ENCODE measurements around the gene HAAO.

HAAO gene

DNA sequence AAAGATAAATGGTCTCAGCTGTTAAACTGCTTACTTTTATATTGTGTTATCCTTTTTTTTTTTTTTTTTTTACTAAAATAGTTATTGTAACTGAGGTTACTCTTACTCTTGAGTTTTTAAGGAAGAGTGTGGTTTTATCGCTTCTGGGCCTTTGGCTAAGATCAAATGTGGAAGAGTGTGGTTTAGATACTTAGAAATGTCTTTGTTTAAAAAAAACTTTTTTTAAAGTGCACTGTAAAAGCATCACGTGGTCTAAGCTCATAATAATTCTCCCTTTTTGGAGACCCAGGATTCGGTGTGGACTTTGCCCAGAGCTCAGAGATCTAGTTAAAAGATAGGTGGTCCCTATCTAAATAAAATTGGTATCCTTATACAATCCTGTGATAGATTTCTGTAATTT lies 16.6 kb downstream of the HAAO start:
- in situ Hi-C loops (cut with HindIII; ENCODE audit: low pct_ligation_motif_present, low sequenced_read_pairs) = no loop called here
- Histone ChIP-seq H3K4me3 (ENCODE audit: low read depth, low read length) (no peak overlapping the region), H3K27ac (no peak overlapping the region), H3K27me3 (replicated peaks) (no peaks in the 10 kb centered on the region), H3K36me3 (replicated peaks) (no peaks in the 10 kb centered on the region)
- TF ChIP-seq, protein P1, sequence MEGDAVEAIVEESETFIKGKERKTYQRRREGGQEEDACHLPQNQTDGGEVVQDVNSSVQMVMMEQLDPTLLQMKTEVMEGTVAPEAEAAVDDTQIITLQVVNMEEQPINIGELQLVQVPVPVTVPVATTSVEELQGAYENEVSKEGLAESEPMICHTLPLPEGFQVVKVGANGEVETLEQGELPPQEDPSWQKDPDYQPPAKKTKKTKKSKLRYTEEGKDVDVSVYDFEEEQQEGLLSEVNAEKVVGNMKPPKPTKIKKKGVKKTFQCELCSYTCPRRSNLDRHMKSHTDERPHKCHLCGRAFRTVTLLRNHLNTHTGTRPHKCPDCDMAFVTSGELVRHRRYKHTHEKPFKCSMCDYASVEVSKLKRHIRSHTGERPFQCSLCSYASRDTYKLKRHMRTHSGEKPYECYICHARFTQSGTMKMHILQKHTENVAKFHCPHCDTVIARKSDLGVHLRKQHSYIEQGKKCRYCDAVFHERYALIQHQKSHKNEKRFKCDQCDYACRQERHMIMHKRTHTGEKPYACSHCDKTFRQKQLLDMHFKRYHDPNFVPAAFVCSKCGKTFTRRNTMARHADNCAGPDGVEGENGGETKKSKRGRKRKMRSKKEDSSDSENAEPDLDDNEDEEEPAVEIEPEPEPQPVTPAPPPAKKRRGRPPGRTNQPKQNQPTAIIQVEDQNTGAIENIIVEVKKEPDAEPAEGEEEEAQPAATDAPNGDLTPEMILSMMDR (IDR thresholded peaks at IDR 0.05; ENCODE audit: low read depth, low read length, missing control alignments) = no peak
- DNase-seq = no peak

DNA sequence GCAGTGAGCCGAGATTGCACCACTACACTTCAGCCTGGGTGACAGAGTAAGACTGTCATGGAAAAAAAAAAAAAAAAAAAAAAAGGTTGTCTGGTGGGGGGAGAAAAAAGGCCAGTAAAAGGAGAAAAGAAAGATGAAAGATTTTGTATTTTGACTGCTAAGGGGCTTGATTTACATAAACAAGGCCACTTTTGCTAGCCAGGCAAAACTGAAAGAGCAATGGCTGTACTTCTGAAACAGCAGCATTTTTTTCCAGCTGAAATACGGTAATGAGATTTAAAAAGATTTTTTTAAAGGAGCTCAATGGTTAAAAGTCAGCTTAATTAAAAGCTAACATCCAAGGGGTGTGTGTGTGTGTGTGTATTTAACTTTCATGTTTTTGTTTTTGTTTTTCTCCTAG lies 17.2 kb downstream of the HAAO start:
- DNase-seq = no peak
- in situ Hi-C loops (cut with HindIII; ENCODE audit: low pct_ligation_motif_present, low sequenced_read_pairs) = no loop called here
- TF ChIP-seq, protein P1 (IDR thresholded peaks at IDR 0.05; ENCODE audit: low read depth, low read length, missing control alignments) = no peak
- Histone ChIP-seq H3K36me3 (replicated peaks) (no peaks in the 10 kb centered on the region), H3K27ac (no peak overlapping the region), H3K4me3 (ENCODE audit: low read depth, low read length) (no peak overlapping the region), H3K27me3 (replicated peaks) (no peaks in the 10 kb centered on the region)

DNA sequence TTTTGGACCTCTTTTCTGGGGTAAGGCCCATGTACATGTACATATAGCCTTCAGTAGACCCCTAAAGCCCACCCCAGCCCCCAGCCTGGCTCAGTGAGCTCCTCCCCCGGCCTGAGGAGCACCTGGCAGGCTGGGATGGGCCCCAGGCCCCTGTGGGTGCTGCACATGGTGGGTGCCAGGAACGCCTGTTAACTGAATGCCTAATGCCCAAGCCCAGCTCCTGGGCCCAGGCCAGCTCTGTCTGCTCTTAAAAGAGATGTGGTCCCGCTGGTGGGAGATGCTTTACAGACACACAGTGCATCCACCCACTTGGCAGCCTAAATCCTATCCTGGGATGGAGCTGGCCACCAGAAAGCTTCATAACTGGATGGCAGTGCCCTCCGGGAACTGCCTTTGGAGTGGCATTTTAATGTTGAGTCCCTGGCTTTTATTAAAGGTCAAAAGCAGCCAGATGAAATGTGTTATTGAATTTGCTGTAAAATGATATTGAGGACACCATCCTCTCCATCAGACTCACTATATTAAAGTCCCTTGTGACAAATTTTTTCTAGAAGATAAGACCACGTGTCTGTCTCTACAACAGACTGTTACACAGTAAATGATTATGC lies 20.7 kb downstream of the HAAO start:
- in situ Hi-C loops (cut with HindIII; ENCODE audit: low pct_ligation_motif_present, low sequenced_read_pairs) = no loop called here
- Histone ChIP-seq H3K36me3 (replicated peaks) (no peaks in the 10 kb centered on the region), H3K27ac (no peak overlapping the region), H3K27me3 (replicated peaks) (no peaks in the 10 kb centered on the region), H3K4me3 (ENCODE audit: low read depth, low read length) (no peak overlapping the region)
- TF ChIP-seq, protein P1 (IDR thresholded peaks at IDR 0.05; ENCODE audit: low read depth, low read length, missing control alignments) = no peak
- no peak for DNase-seq

DNA sequence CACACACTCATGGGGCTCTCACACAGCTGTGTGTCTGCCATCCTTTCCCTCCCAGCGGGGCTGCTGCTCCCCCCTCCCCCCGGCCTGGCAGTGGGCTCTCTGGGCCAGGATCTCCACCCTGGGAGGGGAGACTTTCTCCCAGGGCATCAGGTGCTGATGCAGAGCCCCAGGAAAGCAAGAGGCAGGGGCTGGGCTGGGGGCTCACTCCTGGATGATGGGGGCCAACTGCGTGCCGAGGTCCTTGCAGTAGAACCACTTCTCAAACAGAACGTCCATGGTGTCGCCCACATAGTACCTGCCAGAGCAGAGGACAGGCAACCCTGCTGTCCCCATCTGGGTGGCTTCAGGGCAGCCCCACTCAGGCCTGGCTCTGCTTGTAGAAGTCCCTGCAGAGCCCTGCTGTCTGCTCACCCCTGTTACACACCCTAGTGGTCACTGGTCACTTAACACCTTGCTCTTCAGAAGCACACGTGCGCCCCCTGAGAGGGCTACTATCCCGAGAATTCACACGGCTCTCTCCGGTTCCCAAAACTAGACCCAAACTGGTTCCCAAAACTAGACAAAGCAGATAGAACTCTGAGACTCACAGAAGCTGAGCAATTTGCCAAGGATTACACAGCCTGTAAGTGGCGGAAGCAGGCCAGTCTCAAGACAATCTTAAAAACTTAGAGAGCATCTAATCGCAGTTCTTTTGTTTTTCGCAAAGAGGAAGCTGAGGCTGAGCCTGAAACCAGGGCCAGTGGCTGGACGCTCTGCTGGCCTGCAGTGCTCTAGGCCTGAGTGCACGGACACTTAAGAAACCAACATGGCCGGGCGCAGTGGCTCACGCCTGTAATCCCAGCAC lies 21.9 kb downstream of the HAAO start:
- TF ChIP-seq, protein P1 (IDR thresholded peaks at IDR 0.05; ENCODE audit: low read depth, low read length, missing control alignments) = peak; percentile 70

GRCh38 chr2:42769583-42770287 lies 22.6 kb downstream of the HAAO start:
- in situ Hi-C loops (cut with HindIII; ENCODE audit: low pct_ligation_motif_present, low sequenced_read_pairs) = no loop called here
- DNase-seq = no peak
- Histone ChIP-seq H3K27ac (no peak overlapping the region), H3K36me3 (replicated peaks) (no peaks in the 10 kb centered on the region), H3K27me3 (replicated peaks) (no peaks in the 10 kb centered on the region), H3K4me3 (ENCODE audit: low read depth, low read length) (no peak overlapping the region)
- TF ChIP-seq, protein P1 (IDR thresholded peaks at IDR 0.05; ENCODE audit: low read depth, low read length, missing control alignments) = no peak

More for the DNA sequence above, 21.9 kb downstream of the HAAO start:
- no peaks in the 10 kb centered on the region for H3K36me3 ChIP-seq (replicated peaks)
- no peak overlapping the region for H3K27ac ChIP-seq
- no peaks in the 10 kb centered on the region for H3K27me3 ChIP-seq (replicated peaks)
- H3K4me3 ChIP-seq (ENCODE audit: low read depth, low read length) = no peak overlapping the region
- in situ Hi-C loops (cut with HindIII; ENCODE audit: low pct_ligation_motif_present, low sequenced_read_pairs) = no loop called here
- peak; percentile 24 for DNase-seq

Measured in brain microvascular endothelial cell (primary cell).